Nephron progenitor cell (in vitro differentiated cells): ENCODE measurements around the gene ZFYVE9.

Experiments
- DNase-seq: peaks from one replicate; pipeline ENCODE4 v3.0.0; 2021
- H3K27ac Mint-ChIP-seq: 2 replicates; pipeline ENCODE4 v1.8.0; 2021; ENCODE audit warnings: mild to moderate bottlenecking, moderate library complexity, mixed read lengths
- H3K27me3 Mint-ChIP-seq: 2 replicates; pipeline ENCODE4 v1.8.0; 2021; ENCODE audit warnings: mild to moderate bottlenecking, low read depth, mixed read lengths; ENCODE audit not compliant: poor library complexity
- H3K36me3 Mint-ChIP-seq: 2 replicates; pipeline ENCODE4 v1.8.0; 2021; ENCODE audit warnings: low read depth, mixed read lengths
- H3K4me1 Mint-ChIP-seq: 2 replicates; pipeline ENCODE4 v1.8.0; 2021; ENCODE audit warnings: mixed read lengths
- H3K4me3 Mint-ChIP-seq: 2 replicates; pipeline ENCODE4 v1.8.0; 2021; ENCODE audit warnings: mild to moderate bottlenecking, moderate library complexity, mixed read lengths
- H3K9me3 Mint-ChIP-seq: 2 replicates; pipeline ENCODE4 v1.8.0; 2021; ENCODE audit warnings: mild to moderate bottlenecking, moderate library complexity, mixed read lengths
- CTCF ChIP-seq: fragments of 200-600 bp; sonication (generic); IDR thresholded peaks from 2 replicates; pipeline ENCODE4 v1.5.0; 2021; ENCODE audit warnings: antibody characterized with exemption

The ZFYVE9 gene

DNA sequence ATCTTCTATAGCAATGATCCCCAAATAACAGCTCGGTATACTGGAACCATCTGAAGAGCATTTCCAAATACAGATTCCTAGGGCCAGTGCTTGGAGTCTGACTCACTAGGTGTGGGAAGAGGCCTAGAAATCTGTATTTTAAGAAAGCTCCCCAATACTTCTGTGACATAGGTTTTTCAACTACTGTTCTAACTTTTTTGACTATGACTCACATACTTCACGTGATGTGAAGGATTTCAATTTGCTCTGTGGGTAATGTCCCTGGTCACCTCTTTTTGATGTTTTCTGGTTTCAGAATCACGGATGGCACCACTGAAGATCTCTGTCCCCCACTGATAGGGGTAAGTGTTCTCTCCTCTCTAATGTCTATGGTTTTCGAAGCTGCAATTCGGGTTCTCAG lies 251.3 kb downstream of the ZFYVE9 start:
- Mint-ChIP-seq H3K4me1 (no peaks in the 10 kb centered on the region), H3K9me3 (no peaks in the 10 kb centered on the region), H3K36me3 (peaks cover 66% of the 10 kb centered on the region), H3K27ac (no peak overlapping the region), H3K4me3 (no peak overlapping the region), H3K27me3 (no peaks in the 10 kb centered on the region)
- DNase-seq = no peak
- TF ChIP-seq CTCF = no peak
